ENCODE data around the gene SLC12A6.

SLC12A6 gene

DNA sequence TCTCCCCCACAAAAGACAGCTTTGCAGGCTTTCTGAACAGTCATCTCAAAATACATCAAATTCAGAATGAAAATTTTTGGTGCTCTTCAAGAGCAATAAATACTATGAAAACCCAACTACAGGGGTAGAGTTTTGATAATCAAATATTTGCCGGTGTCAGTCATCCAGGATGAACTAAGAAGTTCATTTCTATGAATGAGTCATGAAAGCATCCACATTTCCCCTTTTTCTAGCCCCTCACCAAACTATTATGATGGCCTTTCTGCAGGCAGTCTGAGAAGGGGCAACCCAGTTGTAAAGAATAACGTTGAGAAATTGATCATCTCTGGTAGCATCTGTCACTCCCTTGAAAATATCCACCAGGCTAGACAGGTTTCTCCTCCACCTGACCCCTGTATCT is 32.5 kb upstream of the SLC12A6 start:
- Histone ChIP-seq H3K9me3 (ENCODE audit: insufficient read depth, low read length) (no peaks in the 10 kb centered on the region), H3K4me2 (ENCODE audit: low read depth, low read length, poor library complexity, severe bottlenecking) (no peak overlapping the region), H2AFZ (ENCODE audit: low read depth, low read length, severe bottlenecking) (no peak overlapping the region), H4K20me1 (ENCODE audit: low read depth, low read length) (no peaks in the 10 kb centered on the region), H3K9ac (ENCODE audit: low read length) (no peak overlapping the region), H3F3A (ENCODE audit: insufficient read depth) (peaks cover 5% of the 10 kb centered on the region), H3K36me3 (ENCODE audit: low read length) (no peaks in the 10 kb centered on the region), H3K27ac (ENCODE audit: low read depth, low read length) (no peak overlapping the region), H3K9me2 (replicated peaks; ENCODE audit: insufficient read depth, low read length) (no peaks in the 10 kb centered on the region), H3K27me3 (ENCODE audit: low read length) (no peaks in the 10 kb centered on the region), H3K4me3 (ENCODE audit: insufficient read depth, low read length, poor library complexity, severe bottlenecking) (no peak overlapping the region), H3K79me2 (ENCODE audit: insufficient read depth, low read length) (peaks cover 13% of the 10 kb centered on the region; the same call in 1 of the 2 replicates)
- TF ChIP-seq, protein P1, sequence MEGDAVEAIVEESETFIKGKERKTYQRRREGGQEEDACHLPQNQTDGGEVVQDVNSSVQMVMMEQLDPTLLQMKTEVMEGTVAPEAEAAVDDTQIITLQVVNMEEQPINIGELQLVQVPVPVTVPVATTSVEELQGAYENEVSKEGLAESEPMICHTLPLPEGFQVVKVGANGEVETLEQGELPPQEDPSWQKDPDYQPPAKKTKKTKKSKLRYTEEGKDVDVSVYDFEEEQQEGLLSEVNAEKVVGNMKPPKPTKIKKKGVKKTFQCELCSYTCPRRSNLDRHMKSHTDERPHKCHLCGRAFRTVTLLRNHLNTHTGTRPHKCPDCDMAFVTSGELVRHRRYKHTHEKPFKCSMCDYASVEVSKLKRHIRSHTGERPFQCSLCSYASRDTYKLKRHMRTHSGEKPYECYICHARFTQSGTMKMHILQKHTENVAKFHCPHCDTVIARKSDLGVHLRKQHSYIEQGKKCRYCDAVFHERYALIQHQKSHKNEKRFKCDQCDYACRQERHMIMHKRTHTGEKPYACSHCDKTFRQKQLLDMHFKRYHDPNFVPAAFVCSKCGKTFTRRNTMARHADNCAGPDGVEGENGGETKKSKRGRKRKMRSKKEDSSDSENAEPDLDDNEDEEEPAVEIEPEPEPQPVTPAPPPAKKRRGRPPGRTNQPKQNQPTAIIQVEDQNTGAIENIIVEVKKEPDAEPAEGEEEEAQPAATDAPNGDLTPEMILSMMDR (IDR thresholded peaks at IDR 0.05; ENCODE audit: insufficient read depth, low read length, poor library complexity, severe bottlenecking), result no peak
- no peak for TF ChIP-seq EZH2phosphoT487 (conservative IDR thresholded peaks at IDR 0.05; ENCODE audit: low read length)

DNA sequence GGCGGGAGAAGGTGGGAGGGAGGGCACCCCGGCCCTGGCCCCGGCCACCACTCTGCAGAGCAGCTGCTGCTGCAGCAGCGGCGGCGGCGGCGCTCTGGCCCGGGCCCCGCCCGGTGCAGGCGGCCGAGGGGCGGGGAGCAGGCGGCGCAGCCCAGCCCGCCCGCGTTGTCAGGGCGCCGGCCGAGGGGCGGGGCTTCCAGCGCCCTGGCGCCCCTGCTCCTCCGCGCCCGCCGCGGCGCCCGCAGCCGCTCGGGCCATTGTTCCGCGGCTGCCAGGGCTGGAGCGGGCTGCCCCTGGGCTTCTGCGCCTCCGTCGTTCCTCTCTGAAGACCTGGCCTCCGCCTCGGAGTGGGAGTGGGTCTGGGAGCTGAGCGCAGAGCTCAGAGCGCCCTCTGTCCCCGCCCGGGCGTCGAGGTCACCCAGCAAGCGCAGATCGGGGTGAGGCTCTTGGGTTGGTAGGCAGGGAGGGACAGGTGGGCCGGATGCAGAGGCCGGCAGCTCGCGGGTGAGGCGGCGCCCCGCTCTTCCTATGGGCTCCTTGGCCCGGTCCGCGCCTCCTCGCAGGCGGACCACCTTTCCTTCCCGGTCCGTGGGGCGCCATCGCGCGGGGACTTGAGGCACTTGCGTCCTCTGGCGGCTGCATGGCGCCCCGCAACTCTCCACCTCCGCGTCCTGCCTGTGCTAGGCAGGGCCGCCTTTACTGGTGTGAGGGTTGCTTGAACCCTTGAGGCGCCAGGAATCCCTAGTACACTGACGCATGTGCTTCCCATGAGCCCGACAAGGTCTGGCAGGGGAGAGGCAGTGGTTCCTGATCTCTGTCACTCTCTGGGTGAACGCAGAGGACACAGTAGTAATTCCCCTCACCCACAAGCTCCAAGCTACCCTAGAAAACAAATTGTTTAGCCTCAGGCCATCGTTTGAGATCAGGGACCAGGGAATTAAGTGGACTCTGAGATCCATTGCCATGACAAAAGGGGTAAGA is 29.8 kb upstream of the SLC12A6 start, which contains the start of gene LPCAT4:
LPCAT4 (minus strand) TSS at position 96 of the 981 bp plus-strand sequence. CDS start 96 bp downstream, outside the sequence.
- Histone ChIP-seq H3K79me2 (ENCODE audit: insufficient read depth, low read length) (peaks cover 18% of the 10 kb centered on the region; the same call in 1 of the 2 replicates), H3K4me3 (ENCODE audit: insufficient read depth, low read length, poor library complexity, severe bottlenecking) (peak within 1 kb of the TSS; percentile 89), H3K9me3 (ENCODE audit: insufficient read depth, low read length) (no peaks in the 10 kb centered on the region), H2AFZ (ENCODE audit: low read depth, low read length, severe bottlenecking) (peak within 1 kb of the TSS; percentile 96), H4K20me1 (ENCODE audit: low read depth, low read length) (no peaks in the 10 kb centered on the region), H3K27ac (ENCODE audit: low read depth, low read length) (peak within 1 kb of the TSS; percentile 96), H3K4me2 (ENCODE audit: low read depth, low read length, poor library complexity, severe bottlenecking) (peak within 1 kb of the TSS; percentile 95), H3F3A (ENCODE audit: insufficient read depth) (peaks cover 5% of the 10 kb centered on the region), H3K9me2 (replicated peaks; ENCODE audit: insufficient read depth, low read length) (no peaks in the 10 kb centered on the region), H3K9ac (ENCODE audit: low read length) (peak within 1 kb of the TSS; percentile 88), H3K27me3 (ENCODE audit: low read length) (no peaks in the 10 kb centered on the region), H3K36me3 (ENCODE audit: low read length) (no peaks in the 10 kb centered on the region)
- TF ChIP-seq, protein P1 (IDR thresholded peaks at IDR 0.05; ENCODE audit: insufficient read depth, low read length, poor library complexity, severe bottlenecking), result peak; percentile 92
- no peak for TF ChIP-seq EZH2phosphoT487 (conservative IDR thresholded peaks at IDR 0.05; ENCODE audit: low read length)

DNA sequence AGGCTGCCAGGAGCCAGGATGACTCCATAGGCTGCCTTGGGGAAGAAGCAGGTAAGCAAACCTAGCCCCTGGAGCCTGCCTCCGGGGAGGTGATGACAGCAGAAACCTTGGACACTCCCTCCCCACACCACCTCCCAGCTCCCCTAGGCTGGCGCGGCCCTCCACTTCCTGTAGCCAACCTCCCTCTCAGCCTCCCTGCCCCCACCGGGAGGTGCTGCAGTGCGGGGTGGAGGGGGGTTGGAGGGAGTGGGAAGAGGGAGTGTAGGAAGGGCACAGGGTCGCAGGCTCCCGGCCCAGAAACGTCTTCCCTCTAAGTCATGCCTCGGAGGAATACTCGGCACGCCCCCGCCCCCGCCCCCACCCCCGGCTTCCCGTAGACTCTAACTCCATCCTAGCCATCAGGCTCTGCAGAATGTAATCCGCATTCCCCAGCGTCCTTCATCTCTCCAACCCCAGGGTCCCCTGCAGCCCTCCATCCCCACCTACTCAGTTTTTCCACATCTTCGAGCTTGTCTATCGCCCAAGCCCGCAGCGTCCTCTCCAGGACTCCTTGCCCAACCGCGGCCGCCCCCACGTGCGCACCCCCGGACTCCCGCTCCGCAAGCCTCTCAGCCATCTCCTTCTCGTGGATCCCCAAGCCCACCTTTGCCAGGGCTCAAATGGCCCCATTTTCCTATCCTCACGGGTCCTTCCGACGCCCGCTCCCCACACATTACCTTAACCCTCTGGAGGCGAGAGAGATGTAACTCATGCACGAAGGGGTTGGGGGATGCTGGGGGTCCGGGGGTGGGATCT is 28.9 kb upstream of the SLC12A6 start:
- Histone ChIP-seq H3K9me2 (replicated peaks; ENCODE audit: insufficient read depth, low read length) (no peaks in the 10 kb centered on the region), H4K20me1 (ENCODE audit: low read depth, low read length) (no peaks in the 10 kb centered on the region), H3K4me3 (ENCODE audit: insufficient read depth, low read length, poor library complexity, severe bottlenecking) (peak overlapping the region; percentile 89), H3K9me3 (ENCODE audit: insufficient read depth, low read length) (no peaks in the 10 kb centered on the region), H3K4me2 (ENCODE audit: low read depth, low read length, poor library complexity, severe bottlenecking) (peak overlapping the region; percentile 74), H3K9ac (ENCODE audit: low read length) (peak overlapping the region; percentile 88), H3K27ac (ENCODE audit: low read depth, low read length) (peak overlapping the region; percentile 29), H3F3A (ENCODE audit: insufficient read depth) (peaks cover 5% of the 10 kb centered on the region), H2AFZ (ENCODE audit: low read depth, low read length, severe bottlenecking) (peak overlapping the region; percentile 73), H3K36me3 (ENCODE audit: low read length) (no peaks in the 10 kb centered on the region), H3K79me2 (ENCODE audit: insufficient read depth, low read length) (peaks cover 18% of the 10 kb centered on the region; the same call in 1 of the 2 replicates), H3K27me3 (ENCODE audit: low read length) (no peaks in the 10 kb centered on the region)
- TF ChIP-seq, protein P1 (IDR thresholded peaks at IDR 0.05; ENCODE audit: insufficient read depth, low read length, poor library complexity, severe bottlenecking), result no peak
- TF ChIP-seq EZH2phosphoT487 (conservative IDR thresholded peaks at IDR 0.05; ENCODE audit: low read length), result no peak
